Body of pancreas (tissue), 4 donors: Measurements from ENCODE around the gene C1QTNF8. TPM values are rescaled to one million over a fixed set of nuclear protein-coding genes. Genes with fewer than 3 reads are reported as not detected.

Experiments used
- ATAC-seq: fragments of 150-250 bp; one replicate; pipeline ENCODE4 v1.9.1; 2016
- DNase-seq, 4 donors: peaks; one replicate each; pipeline ENCODE4 v3.0.0-alpha.2; 2019
- H3K27ac ChIP-seq, 4 donors: fragments of 200-600 bp; sonication (generic); 1 replicate in 3 of 4; 2 replicates in 1 of 4; pipeline versions ENCODE4 v1.5.1 to v1.6.1; 2016 to 2019; ENCODE audit warnings: mild to moderate bottlenecking in 1 of 4, mixed read lengths in 1 of 4, moderate library complexity in 1 of 4
- H3K27me3 ChIP-seq, 2 donors: fragments of 200-600 bp; sonication (generic); one replicate each; pipeline ENCODE4 v1.6.0; 2016; ENCODE audit warnings: mild to moderate bottlenecking in 1 of 2
- H3K36me3 ChIP-seq, 2 donors: fragments of 200-600 bp; sonication (generic); replicated peaks in 1 of 2; 2 replicates each; pipeline ENCODE4 v1.5.1; 2016; ENCODE audit warnings: low read depth in 2 of 2; ENCODE audit not compliant: insufficient read depth in 1 of 2
- H3K4me1 ChIP-seq: fragments of 200-600 bp; sonication (generic); one replicate; pipeline ENCODE4 v1.6.0; 2016
- H3K4me3 ChIP-seq, 2 donors: fragments of 200-600 bp; sonication (generic); 1 replicate in 1 of 2; 2 replicates in 1 of 2; pipeline ENCODE4 v1.5.1; 2016 to 2019
- H3K9me3 ChIP-seq, 3 donors: fragments of 200-600 bp; sonication (generic); 1 replicate in 2 of 3; 2 replicates in 1 of 3; pipeline ENCODE4 v1.5.1; 2016
- POLR2A ChIP-seq, 3 donors: fragments of 450-650 bp; IDR thresholded peaks; one replicate each; pipeline ENCODE4 v1.6.1; 2016; ENCODE audit warnings: antibody characterized with exemption in 3 of 3, mild to moderate bottlenecking in 2 of 3
- WGBS, 2 donors: methylation state at CpG; one replicate each; pipeline ENCODE4 v1.1.5; 2017; 5-methylcytosine and 5-hydroxymethylcytosine counted together
- intact Hi-C: fragments of 100-400 bp; cut with DNase I; formaldehyde crosslinking; loops from one replicate; pipeline ENCODE4 v1.15.1; 2023
- total RNA-seq, 2 donors: library from RNA; depleted of rRNA; stranded (reverse); fragments of >200 nt; gene quantifications; one replicate each; pipeline ENCODE4 v1.1.0, GENCODE V29; 2016
- TF ChIP-seq, protein P1 (sequence below), 7 experiments: fragments of 450-650 bp in 4 of 7; fragments of 200-600 bp in 3 of 7; sonication (generic) in 3 of 7; IDR thresholded peaks; one replicate each; pipeline ENCODE4 v1.5.1; 2016 to 2019; ENCODE audit warnings: antibody characterized with exemption in 7 of 7

Gene C1QTNF8
- total RNA-seq, 2 donors from 2014 or later, result not detected

DNA sequence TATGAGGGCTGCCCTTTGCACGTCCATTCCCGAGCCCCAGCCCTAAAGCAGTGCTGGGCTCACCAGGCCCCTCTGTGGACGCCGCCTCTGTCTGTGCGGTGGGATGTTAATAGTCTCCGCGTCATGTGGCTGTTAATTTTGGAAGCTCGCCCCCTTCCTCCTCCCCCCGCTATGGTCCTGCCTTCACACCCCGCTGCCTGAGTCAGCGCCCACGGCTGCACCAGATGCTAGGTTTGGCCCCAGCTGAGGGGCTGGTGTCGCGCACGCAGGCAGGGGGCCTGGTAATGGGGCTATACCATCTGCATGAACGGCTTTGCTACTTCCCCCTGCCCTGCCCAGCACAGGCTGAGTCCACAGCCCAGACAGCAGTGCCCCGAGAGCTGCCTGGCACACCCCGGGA is 27.6 kb downstream of the C1QTNF8 start:
- Histone ChIP-seq H3K4me3 (no peak overlapping the region), H3K36me3 (no peaks in the 10 kb centered on the region), H3K27ac (no peak overlapping the region), H3K4me1 (peaks cover 9% of the 10 kb centered on the region), H3K9me3 (no peaks in the 10 kb centered on the region), H3K27me3 (peaks cover 0 to 46% of the 10 kb centered on the region in 2 donors)
- no peak for ATAC-seq
- 63 to 67% methylated on average over 6 to 18 of the region's 18 CpGs for WGBS, 2 donors
- DNase-seq, result no peak
- TF ChIP-seq POLR2A (IDR thresholded peaks at IDR 0.05), result no peak
- TF ChIP-seq, protein P1, sequence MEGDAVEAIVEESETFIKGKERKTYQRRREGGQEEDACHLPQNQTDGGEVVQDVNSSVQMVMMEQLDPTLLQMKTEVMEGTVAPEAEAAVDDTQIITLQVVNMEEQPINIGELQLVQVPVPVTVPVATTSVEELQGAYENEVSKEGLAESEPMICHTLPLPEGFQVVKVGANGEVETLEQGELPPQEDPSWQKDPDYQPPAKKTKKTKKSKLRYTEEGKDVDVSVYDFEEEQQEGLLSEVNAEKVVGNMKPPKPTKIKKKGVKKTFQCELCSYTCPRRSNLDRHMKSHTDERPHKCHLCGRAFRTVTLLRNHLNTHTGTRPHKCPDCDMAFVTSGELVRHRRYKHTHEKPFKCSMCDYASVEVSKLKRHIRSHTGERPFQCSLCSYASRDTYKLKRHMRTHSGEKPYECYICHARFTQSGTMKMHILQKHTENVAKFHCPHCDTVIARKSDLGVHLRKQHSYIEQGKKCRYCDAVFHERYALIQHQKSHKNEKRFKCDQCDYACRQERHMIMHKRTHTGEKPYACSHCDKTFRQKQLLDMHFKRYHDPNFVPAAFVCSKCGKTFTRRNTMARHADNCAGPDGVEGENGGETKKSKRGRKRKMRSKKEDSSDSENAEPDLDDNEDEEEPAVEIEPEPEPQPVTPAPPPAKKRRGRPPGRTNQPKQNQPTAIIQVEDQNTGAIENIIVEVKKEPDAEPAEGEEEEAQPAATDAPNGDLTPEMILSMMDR (IDR thresholded peaks at IDR 0.05), result no peak
- intact Hi-C loops, result no loop called here

DNA sequence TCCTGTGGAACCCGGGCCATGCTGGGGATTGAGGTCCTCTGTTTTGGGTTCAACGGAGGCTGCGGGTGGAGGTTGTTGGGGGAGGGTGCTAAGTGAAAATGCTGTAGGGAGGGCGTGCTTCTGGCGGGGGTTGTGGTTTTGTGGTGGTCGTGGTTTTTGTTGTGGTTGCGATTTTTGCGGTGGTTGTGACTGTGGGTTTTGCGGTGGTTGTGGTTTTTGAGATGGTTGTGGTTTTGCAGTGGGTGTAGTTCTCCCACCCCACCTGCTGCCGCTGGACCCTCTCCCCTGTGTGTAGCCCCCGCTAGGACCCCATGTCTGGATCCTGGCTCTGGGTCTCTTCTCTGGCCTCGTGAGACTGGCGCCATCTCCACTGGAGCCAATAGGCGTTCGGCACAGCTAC is 28.4 kb downstream of the C1QTNF8 start:
- ATAC-seq, result no peak
- DNase-seq, result no peak
- Histone ChIP-seq H3K4me3 (no peak overlapping the region), H3K9me3 (no peaks in the 10 kb centered on the region), H3K36me3 (no peaks in the 10 kb centered on the region), H3K4me1 (peaks cover 9% of the 10 kb centered on the region), H3K27ac (no peak overlapping the region), H3K27me3 (peaks cover 0 to 38% of the 10 kb centered on the region in 2 donors)
- intact Hi-C loops, result no loop called here
- WGBS, 2 donors, result 52 to 61% methylated on average over 9 to 15 of the region's 15 CpGs
- no peak for TF ChIP-seq POLR2A (IDR thresholded peaks at IDR 0.05)
- TF ChIP-seq, protein P1 (IDR thresholded peaks at IDR 0.05), result no peak

DNA sequence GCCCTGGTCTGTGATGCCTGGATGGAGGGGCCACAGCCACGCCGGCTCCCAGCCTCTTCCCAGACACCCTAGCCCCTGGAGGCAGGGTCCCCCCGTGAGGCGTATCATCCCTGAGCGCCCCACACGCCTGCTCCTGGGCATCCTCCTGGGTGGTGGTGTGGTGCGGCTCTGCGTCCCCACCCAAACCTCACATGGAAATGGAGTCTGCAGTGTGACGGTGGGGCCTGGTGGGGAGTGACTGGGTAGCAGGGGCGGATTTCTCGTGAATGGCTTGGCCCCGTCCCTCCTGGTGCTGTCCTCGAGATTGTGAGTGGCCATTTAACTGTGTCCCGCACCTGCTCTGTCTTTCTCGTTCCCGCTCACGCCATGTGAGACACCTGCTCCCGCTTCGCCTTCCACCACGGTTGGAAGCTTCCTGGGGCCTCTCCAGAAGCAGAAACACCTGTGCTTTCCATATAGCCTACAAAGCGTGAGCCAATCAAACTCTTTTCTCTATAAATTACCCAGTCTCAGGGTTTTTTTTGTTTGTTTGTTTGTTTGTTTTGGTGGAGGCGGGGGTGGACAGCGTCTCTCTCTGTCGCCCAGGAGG is 29.4 kb downstream of the C1QTNF8 start:
- intact Hi-C loops, result no loop called here
- H3K9me3 ChIP-seq, result no peaks in the 10 kb centered on the region
- H3K4me3 ChIP-seq, result no peak overlapping the region
- no peak for DNase-seq
- H3K4me1 ChIP-seq, result peaks cover 3% of the 10 kb centered on the region
- H3K36me3 ChIP-seq, result no peaks in the 10 kb centered on the region
- peaks cover 0 to 30% of the 10 kb centered on the region in 2 donors for H3K27me3 ChIP-seq
- ATAC-seq, result no peak
- H3K27ac ChIP-seq, result no peak overlapping the region
- whole genome bisulfite sequencing, 2 donors, result 24 to 32% methylated on average over 19 to 24 of the region's 24 CpGs
- TF ChIP-seq, protein P1 (IDR thresholded peaks at IDR 0.05), result no peak
- no peak for TF ChIP-seq POLR2A (IDR thresholded peaks at IDR 0.05)

DNA sequence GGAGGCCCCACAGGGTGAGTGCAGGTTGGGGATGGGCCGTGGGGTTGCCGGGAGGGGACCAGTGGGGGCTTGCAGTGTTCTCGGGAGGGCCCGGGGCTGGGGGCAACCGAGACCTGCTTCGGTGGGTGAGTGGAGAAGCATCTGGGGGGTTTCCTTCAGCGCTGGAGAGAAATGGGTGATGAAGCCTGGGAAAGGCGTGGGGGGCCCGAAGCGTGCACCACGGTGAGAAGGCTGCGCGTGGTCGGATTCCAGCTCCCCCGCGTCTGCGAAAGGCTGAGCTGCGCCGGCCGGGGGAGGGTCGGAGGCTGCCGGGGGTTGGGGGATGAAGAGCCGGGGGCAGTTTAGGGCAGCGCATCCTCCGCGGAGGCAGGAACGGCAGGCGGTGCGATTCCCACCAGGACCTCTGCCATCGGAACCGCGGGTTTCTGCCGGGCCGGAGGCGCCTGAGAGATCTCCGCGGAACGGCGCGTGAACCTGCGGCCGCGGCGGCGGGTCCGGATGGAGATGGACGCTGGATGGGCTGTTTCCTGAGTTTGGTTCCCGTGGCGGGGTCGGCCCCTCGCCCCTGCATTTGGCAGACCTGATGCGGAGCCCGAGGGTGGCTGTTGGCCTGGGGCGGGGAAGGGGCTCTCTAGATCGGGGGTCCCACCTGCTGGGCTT is 30.4 kb downstream of the C1QTNF8 start:
- TF ChIP-seq POLR2A (IDR thresholded peaks at IDR 0.05), result no peak
- TF ChIP-seq, protein P1 (IDR thresholded peaks at IDR 0.05), result no peak
- no peaks in the 10 kb centered on the region for H3K9me3 ChIP-seq
- H3K4me3 ChIP-seq, result no peak overlapping the region
- peaks cover 0 to 22% of the 10 kb centered on the region in 2 donors for H3K27me3 ChIP-seq
- WGBS, 2 donors, result 23 to 34% methylated on average over 14 to 55 of the region's 55 CpGs
- H3K4me1 ChIP-seq, result no peaks in the 10 kb centered on the region
- H3K36me3 ChIP-seq, result no peaks in the 10 kb centered on the region
- DNase-seq (no peak), ATAC-seq (no peak)
- H3K27ac ChIP-seq, result no peak overlapping the region
- intact Hi-C loops, result no loop called here

DNA sequence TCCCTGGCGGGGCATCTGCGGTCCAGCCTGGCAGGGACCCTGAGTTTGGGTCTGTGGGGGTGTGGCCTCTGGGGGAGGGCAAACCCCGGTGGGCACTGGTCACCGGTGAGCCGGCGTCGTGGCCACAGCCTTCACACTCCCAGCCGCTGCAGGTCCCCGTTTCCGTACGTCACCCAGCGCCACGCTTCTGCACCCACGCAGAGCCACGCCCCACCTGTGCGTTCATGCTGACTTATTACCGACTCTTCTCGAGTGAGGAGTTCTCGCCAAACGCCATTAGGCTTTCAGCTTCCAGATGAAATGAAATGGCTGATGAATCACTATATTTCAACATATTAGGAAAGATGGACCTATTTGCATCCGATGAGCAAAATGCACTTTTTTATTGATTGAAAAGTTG is 32.3 kb downstream of the C1QTNF8 start:
- Histone ChIP-seq H3K4me3 (no peak overlapping the region), H3K4me1 (no peaks in the 10 kb centered on the region), H3K27ac (no peak overlapping the region), H3K9me3 (no peaks in the 10 kb centered on the region), H3K27me3 (peaks cover 0 to 16% of the 10 kb centered on the region in 2 donors), H3K36me3 (no peaks in the 10 kb centered on the region)
- ATAC-seq, result no peak
- intact Hi-C loops, result no loop called here
- TF ChIP-seq POLR2A (IDR thresholded peaks at IDR 0.05), result no peak
- TF ChIP-seq, protein P1 (IDR thresholded peaks at IDR 0.05), result no peak
- 61 to 63% methylated on average over 19 to 21 of the region's 21 CpGs for WGBS, 2 donors
- DNase-seq, result no peak
